SU-DHL-6 (cell line): ENCODE measurements around the gene EXOC7.

Experiments used
- H2AFZ ChIP-seq: fragments of 200-600 bp; sonication (generic); 2 replicates; pipeline ENCODE4 v1.6.1; 2014; ENCODE audit warnings: low read depth, mild to moderate bottlenecking, moderate library complexity, mixed read lengths, antibody characterized with exemption, low read length; ENCODE audit not compliant: severe bottlenecking
- H3F3A ChIP-seq: fragments of 200-600 bp; shearing (Covaris generic); 2 replicates; pipeline ENCODE4 v1.6.0; 2016; ENCODE audit warnings: antibody characterized with exemption, mild to moderate bottlenecking; ENCODE audit not compliant: insufficient read depth
- H3K27ac ChIP-seq: fragments of 200-600 bp; sonication (generic); 2 replicates; pipeline ENCODE4 v1.5.1; 2016; ENCODE audit warnings: low read depth, mild to moderate bottlenecking, low read length, moderate library complexity, mixed read lengths
- H3K27me3 ChIP-seq: fragments of 200-600 bp; sonication (generic), shearing (Covaris generic); 2 replicates; pipeline ENCODE4 v1.6.0; 2014; ENCODE audit warnings: mild to moderate bottlenecking, low read length
- H3K36me3 ChIP-seq: fragments of 200-600 bp; sonication (generic); 2 replicates; pipeline ENCODE4 v1.6.1; 2014; ENCODE audit warnings: mild to moderate bottlenecking, low read length, mixed read lengths
- H3K4me2 ChIP-seq: fragments of 300-600, 200-600 bp; shearing (Covaris generic), sonication (generic); 2 replicates; pipeline ENCODE4 v1.6.0; 2014; ENCODE audit warnings: low read length, low read depth, mild to moderate bottlenecking; ENCODE audit not compliant: poor library complexity, severe bottlenecking
- H3K4me3 ChIP-seq: fragments of 200-600 bp; sonication (generic); 2 replicates; pipeline ENCODE4 v1.5.1; 2014; ENCODE audit warnings: antibody characterized with exemption, low read length, mild to moderate bottlenecking, mixed read lengths; ENCODE audit not compliant: insufficient read depth, poor library complexity, severe bottlenecking
- H3K79me2 ChIP-seq: fragments of 200-600 bp; sonication (generic); 2 replicates; pipeline ENCODE4 v1.6.1; 2014; ENCODE audit warnings: mild to moderate bottlenecking, low read length, moderate library complexity; ENCODE audit not compliant: insufficient read depth
- H3K9ac ChIP-seq: fragments of 200-600 bp; sonication (generic); 2 replicates; pipeline ENCODE4 v1.7.0; 2014; ENCODE audit warnings: mild to moderate bottlenecking, low read length
- H3K9me2 ChIP-seq: fragments of 200-600 bp; sonication (generic); replicated peaks from 2 replicates; pipeline ENCODE4 v1.6.1; 2014; ENCODE audit warnings: low read length; ENCODE audit not compliant: insufficient read depth
- H3K9me3 ChIP-seq: fragments of 200-600 bp; sonication (generic); 2 replicates; pipeline ENCODE4 v1.6.1; 2014; ENCODE audit warnings: low read length, mixed read lengths; ENCODE audit not compliant: insufficient read depth
- H4K20me1 ChIP-seq: fragments of 200-600 bp; sonication (generic); 2 replicates; pipeline ENCODE4 v1.6.1; 2014; ENCODE audit warnings: low read depth, mild to moderate bottlenecking, antibody characterized with exemption, low read length, moderate library complexity, mixed read lengths
- EZH2phosphoT487 ChIP-seq: fragments of 200-600 bp; sonication (generic), shearing (Covaris generic); conservative IDR thresholded peaks from 2 replicates; pipeline ENCODE4 v1.6.1; 2018; ENCODE audit warnings: mild to moderate bottlenecking, antibody characterized with exemption, low read length, moderate library complexity, mixed read lengths
- TF ChIP-seq, protein P1 (sequence below): fragments of 200-600 bp; sonication (generic); IDR thresholded peaks from one replicate; pipeline ENCODE4 v1.5.1; 2017; ENCODE audit warnings: antibody characterized with exemption, mild to moderate bottlenecking, low read length, moderate library complexity; ENCODE audit not compliant: insufficient read depth, poor library complexity, severe bottlenecking

EXOC7 gene

DNA sequence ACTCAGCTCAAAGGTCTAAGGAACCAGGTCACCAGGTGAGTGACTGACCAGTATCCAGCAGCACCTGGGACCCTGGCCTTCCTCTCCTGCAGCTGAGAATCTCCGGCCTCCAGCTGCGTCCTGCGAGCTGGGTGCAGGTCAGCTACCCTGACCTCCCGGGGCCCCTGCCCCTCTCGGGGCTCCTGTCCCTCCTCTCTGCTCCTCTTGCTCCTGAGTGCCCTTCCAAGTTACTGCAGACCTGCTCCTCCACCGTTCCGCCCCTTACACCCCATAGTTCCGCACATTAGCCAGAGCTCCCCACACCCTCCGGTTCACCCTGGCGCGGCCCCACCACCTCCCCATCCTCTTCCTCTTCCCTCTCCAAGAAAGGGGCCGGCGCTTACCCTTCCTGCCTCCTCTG, 26.9 kb upstream of the EXOC7 start:
- Histone ChIP-seq H3K79me2 (no peaks in the 10 kb centered on the region), H3K4me3 (no peak overlapping the region), H3K27ac (no peak overlapping the region), H3K27me3 (no peaks in the 10 kb centered on the region), H4K20me1 (no peaks in the 10 kb centered on the region), H3K4me2 (no peak overlapping the region), H3K9ac (no peak overlapping the region), H3F3A (no peaks in the 10 kb centered on the region), H2AFZ (no peak overlapping the region), H3K9me2 (no peaks in the 10 kb centered on the region), H3K36me3 (no peaks in the 10 kb centered on the region), H3K9me3 (no peaks in the 10 kb centered on the region)
- no peak for TF ChIP-seq EZH2phosphoT487
- TF ChIP-seq, protein P1, sequence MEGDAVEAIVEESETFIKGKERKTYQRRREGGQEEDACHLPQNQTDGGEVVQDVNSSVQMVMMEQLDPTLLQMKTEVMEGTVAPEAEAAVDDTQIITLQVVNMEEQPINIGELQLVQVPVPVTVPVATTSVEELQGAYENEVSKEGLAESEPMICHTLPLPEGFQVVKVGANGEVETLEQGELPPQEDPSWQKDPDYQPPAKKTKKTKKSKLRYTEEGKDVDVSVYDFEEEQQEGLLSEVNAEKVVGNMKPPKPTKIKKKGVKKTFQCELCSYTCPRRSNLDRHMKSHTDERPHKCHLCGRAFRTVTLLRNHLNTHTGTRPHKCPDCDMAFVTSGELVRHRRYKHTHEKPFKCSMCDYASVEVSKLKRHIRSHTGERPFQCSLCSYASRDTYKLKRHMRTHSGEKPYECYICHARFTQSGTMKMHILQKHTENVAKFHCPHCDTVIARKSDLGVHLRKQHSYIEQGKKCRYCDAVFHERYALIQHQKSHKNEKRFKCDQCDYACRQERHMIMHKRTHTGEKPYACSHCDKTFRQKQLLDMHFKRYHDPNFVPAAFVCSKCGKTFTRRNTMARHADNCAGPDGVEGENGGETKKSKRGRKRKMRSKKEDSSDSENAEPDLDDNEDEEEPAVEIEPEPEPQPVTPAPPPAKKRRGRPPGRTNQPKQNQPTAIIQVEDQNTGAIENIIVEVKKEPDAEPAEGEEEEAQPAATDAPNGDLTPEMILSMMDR, result no peak

DNA sequence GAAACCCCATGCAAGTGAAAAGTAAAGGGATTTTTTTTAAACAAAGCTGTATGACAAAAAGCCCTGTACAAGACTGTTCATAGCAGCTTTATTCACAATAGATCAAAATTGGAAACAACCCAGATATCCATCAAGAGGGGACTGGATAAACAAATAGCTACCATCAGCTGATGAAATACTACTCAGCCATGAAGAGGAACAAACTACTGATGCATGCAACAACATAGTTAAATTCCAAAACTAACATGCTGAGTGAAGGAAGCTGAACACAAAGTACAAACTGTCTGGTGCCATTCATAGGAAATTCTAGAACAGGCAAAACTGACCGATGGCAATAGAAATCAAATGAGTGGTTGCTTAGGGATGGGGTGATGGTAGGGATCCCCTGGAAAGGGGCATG, 22.3 kb upstream of the EXOC7 start:
- H3K36me3 ChIP-seq, result no peaks in the 10 kb centered on the region
- no peak overlapping the region for H2AFZ ChIP-seq
- H3K27me3 ChIP-seq, result no peaks in the 10 kb centered on the region
- TF ChIP-seq EZH2phosphoT487, result no peak
- TF ChIP-seq, protein P1, result no peak
- no peaks in the 10 kb centered on the region for H3F3A ChIP-seq
- no peaks in the 10 kb centered on the region for H3K79me2 ChIP-seq
- H4K20me1 ChIP-seq, result no peaks in the 10 kb centered on the region
- no peak overlapping the region for H3K4me2 ChIP-seq
- H3K9me3 ChIP-seq, result no peaks in the 10 kb centered on the region
- no peak overlapping the region for H3K4me3 ChIP-seq
- no peak overlapping the region for H3K9ac ChIP-seq
- no peak overlapping the region for H3K27ac ChIP-seq
- no peaks in the 10 kb centered on the region for H3K9me2 ChIP-seq

DNA sequence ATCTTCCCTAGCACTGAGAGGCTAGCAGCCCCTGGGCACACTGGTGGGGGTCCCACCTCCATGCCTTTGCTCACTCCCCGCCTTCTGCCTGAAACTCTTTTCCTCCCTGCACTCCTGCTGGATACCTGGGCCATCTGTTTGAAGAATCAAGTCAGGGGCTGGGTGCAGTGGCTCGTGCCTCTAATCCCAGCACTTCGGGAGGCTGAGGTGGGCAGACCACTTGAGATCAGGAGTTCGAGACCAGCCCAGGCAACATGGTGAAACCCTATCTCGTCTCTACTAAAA, 21.7 kb upstream of the EXOC7 start:
- Histone ChIP-seq H3K9ac (no peak overlapping the region), H3K9me2 (no peaks in the 10 kb centered on the region)

More for the DNA sequence above, 21.7 kb upstream of the EXOC7 start:
- no peaks in the 10 kb centered on the region for H4K20me1 ChIP-seq
- no peaks in the 10 kb centered on the region for H3K36me3 ChIP-seq
- TF ChIP-seq, protein P1, result no peak
- no peak for TF ChIP-seq EZH2phosphoT487
- no peak overlapping the region for H3K4me3 ChIP-seq
- H3K79me2 ChIP-seq, result no peaks in the 10 kb centered on the region
- H2AFZ ChIP-seq, result no peak overlapping the region
- H3F3A ChIP-seq, result no peaks in the 10 kb centered on the region
- no peaks in the 10 kb centered on the region for H3K27me3 ChIP-seq
- H3K27ac ChIP-seq, result no peak overlapping the region
- H3K9me3 ChIP-seq, result no peaks in the 10 kb centered on the region
- no peak overlapping the region for H3K4me2 ChIP-seq
